Suppressor macrophage treated with lipopolysaccharide for 4 hours (primary cell): ENCODE results near the gene SMYD3.
"Not testable (repeated sequence)": the region's sequence is repeated elsewhere in the genome, so short reads cannot be mapped to it uniquely, and the experiment has no call there.

Experiments used
- DNase-seq: peaks from one replicate; pipeline ENCODE4 v3.0.0-alpha.2; 2020

Gene SMYD3

DNA sequence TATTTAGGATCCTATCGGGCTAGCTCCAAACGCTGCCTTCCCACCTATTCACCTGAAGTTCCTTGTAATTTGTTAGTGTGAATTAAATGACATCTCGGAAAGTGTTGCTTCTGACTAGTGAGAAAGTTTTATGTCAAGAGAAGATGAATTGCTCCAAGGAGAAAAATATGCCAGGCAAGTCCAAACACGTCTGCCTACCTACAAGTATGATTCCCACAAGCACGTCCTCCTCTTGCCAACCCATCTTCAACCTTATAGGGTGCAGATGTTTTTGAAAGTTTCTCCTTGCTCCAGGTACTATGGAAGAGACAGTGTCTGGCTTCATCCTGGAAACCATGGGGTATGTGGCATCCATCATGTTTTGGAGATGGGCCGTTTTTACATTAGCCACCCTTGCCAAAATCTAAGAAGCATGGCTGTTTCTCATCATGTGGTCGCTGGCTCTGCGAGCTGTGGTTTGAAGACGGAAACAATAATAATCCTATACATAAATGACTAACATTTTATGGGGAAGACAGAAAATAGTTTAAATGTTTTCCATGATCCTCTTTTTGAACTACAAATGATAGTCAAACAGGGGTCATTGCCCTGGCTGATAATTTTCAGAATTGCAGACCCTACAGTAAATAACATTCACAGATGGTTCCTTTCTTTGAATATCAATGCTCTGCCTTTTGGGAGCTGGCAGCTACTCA lies 505.8 kb downstream of the SMYD3 start:
- DNase-seq = no peak

DNA sequence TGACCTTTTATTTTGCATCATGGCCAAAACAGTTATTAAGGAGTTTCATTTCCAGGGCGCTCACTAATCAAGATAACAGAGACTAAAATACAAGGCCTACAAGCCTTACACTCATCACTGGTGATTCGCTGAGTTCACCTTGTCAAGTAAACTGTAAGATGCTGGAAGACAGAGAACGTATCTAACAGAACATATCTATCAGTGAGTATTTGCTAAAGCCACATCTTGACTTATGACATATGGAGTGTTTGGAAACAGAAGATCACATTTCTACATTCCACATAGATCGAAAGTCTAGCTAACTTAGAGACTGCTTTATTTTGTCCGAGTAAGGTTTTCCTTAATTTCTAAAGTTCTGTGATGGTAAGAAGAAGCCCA lies 506.5 kb downstream of the SMYD3 start:
- DNase-seq = no peak

DNA sequence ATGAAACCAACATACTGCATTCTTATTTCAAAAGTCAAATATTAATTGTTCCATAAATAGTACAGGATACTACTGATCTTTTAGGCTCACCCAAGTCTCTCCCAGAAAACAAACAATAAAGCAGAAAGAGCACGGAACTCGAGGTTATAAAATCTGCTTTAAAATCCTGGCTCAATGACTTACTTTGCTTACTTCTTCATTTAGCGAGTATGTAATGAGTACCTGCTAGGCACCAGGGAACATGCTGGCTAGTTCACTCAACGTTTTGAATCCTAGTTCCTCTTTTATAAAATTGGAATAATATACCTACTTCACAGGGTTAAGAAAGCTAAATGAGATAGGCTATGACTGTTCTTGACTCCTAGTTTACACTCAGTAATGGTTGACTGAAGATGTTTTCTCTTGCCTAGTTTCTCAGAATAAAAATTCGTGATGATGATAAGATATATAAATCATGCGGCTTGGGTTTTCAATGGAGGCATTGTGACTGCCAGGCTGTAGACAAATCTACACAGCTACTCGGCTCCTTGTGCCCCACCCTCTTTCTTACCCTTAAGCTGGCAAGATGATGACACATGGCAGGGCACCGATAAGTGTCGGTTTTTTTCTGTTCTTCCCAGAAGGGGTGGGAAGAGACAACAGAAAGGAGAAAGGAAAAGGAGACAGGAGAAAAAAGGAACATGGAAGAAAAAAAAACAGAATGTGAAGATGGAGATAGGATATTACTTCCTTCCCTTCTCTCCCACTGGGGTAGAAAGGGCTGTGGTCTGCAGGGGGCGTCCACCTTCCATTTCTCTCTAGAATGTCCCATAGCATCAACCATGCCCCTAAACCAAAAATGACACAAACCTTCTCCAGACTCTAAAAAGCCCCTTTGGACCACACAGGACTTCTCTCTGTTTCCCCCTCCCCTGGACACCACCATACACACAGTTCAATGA lies 507.1 kb downstream of the SMYD3 start:
- DNase-seq = no peak

DNA sequence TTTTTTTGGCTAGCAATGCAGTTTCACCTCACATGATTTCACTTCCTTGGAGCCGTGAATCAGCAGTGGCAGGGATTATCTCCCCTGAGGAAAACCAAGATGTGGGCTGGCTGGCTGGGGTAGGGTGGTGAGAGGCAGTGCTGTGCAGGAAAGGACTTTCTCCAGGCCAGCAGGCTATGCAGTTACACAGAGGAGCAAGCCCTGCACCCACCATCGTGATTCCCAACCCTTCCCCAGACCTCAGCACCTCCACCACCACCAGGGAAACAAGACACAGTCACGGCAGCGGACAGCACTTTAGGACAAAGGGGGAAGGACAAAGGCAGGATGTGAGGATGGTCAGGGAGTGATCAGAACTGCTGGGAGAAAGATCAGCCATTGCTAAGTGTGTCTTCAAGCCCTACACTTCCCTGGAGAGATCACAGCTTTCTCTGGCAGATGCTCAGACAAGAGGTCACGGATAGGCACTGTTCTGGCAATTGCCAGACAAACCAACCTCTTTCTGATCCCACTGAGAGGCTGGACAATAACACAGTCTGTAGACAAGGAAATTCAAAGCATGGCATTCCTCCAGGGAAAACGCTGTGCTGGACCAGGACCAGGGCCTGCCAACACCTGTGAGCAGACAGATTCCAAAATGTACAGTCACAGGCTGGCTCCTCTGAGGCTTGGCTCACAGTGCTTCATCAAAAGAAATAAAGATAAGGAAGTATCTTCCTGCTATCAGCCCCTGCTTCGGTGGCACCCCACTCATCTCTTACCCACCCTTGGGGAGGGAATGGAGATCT lies 509.4 kb downstream of the SMYD3 start:
- DNase-seq = no peak

DNA sequence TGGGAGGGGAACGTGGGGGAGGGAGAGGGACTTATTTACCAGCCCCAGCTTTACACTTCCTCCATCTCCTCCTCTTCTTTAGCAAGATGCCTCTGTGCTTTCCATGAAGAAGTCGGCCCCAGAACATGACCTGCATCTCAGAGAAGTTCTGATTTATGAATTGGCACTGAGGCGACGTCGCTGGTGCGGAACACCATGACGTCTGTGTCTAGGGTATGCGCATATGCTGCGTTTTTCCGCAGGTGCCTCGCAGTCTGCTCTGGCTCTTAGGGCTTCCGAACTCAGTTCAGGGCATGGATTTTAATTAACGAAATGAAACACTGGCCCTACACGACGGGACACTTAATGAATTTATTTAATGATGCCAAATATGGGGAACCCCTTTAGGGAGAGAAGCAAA lies 510.3 kb downstream of the SMYD3 start:
- DNase-seq = no peak

DNA sequence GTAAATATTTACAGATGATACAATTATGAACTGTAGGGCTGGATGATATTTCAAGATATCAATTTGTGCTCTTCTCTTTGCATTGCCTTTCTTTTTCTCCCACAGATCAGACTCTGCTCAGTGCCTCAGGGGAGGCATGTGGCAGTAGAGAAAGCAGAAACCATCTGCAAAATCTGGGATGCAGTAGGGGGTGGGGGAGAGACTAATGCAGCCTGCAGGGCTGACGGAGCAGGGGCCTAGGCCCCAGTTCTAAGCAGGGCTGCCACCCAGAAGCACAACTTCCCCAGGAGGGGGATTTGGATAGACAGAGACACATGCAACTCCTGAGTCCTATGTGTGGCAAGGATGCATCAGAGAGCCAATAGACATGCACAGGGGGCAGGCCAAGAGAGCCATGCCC lies 511.6 kb downstream of the SMYD3 start:
- no peak for DNase-seq

DNA sequence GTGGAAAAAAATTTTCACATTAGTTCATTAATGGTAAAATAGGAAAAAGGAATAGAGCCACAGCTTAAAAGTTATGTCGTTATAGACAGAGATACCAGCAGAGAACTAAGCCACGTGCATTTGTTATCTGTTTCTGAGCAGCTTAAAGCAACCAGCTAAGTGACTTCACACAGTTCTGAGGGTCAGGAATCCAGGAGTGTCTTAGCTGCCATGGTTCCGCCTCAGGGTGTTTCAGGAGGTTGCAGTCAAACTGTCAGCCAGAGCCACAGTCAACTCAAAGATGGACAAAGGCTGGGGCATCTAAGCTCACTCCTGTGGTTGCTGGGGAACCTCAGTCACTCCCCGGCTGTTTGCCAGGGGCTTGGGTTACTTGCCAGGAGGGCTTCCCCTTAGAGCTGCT lies 515.8 kb downstream of the SMYD3 start:
- no peak for DNase-seq

DNA sequence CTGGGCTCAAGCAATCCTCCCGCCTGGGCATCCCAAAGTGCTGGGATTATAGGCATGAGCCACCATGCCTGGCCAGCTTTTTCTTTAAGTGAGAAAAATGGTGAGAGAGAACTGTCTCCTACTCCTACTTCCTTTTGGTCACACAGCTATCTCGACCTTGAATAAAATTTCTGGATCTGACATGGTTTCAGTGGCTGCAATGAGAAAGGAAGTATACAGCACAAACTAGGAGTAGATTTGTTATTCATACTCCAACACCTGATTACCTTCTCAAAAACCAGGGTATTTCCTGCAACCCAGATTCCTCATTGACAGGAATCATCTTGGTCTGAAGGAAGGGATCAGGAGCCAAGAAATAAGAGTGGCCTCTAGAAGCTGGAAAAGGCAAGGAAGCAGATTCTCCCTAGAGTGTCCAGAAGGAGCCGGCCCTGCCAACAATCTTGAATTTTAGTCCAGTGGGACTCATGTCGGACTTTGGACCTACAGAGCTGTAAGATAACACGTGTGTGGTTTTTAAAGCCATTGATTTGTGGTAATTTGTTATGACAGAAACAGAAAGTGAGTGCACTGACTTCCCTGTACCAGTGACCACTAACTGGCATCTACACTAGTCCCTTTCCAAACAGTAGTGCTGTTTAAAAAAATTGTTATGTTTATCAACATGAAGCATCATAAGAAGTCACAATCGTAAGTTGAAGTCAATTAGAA lies 516.6 kb downstream of the SMYD3 start:
- DNase-seq = no peak

DNA sequence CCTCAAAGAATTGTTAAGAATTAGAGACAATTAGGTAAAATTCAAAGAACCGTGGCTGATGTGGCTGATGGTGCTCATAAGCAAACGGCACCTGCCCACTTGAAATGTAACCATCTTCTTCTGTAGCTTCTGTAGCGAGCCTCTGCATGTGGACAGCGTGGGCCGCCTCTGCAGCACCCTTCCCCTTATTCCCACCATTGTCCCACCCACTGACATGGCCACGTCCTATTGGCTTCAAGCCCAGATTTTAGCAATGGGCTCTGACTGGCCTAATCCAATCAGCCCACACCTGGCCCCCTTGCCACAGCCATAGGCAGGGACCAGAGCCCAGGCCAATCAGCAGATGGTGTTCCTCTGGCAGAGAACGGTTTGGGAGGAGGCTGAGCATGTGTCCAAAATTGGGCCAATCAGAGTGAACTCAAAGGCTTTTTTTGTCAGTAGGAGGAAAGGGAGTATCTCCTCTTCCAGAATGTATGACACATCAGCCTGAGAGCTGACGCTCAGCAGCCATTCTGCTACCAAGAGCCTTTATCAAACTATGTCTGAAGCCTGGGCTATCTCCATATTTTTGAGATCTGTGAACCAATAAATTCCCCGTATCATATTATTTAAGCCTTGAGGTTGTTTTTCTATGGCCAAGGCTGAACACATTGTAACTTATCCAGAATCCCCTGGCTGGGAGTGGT lies 518.5 kb downstream of the SMYD3 start:
- no peak for DNase-seq

DNA sequence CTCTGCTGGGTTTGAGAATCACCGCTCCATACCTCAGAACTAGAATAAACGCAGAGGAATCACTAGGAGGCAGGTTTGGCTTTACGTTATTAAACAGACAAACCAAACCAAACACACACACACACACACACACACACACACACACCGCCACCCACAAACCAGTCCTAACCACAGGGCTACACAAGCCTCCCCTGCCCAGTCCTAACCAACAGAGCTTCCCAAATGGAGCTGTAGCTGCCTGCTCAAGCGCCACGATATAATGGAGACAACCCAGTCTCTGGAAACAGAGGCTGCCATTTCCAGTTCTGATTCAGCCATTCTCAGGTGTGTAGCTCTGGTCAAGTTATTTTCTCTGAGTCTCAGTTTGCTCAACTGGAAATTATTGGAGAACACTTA lies 519.1 kb downstream of the SMYD3 start:
- no peak for DNase-seq

DNA sequence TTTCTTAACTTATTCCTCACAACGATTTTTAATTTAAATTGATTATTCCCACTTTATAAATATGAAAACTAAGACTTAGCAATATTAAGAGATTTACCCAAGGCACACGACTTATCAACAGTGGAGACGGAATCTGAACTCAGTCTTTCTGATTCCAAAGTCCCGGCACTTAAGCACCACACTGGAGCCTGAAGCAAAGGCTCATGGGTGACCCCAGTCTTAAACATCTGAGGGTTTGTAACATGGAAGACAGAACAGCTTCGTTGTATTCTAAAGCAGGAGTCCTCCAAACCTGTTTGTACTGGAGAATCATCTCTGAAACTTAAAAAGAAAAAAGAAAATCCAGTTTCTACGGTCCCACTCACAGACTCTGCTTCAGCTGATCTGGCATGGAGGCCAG lies 519.5 kb downstream of the SMYD3 start:
- DNase-seq = no peak

DNA sequence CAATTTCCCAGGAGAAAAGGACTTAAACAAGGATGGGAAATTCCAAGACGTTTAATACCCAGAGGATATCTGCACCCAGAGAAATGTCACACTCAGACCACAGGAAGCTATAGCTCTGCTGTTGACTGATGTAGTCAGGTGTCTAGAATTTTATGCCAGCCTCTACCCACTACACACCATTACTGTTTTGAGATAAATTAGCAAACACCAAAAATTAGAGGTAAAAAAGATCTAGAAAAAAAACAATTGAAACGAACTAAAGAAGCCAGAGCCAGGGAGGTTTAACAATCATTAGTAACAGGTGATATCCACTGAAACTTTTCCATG lies 519.9 kb downstream of the SMYD3 start:
- DNase-seq = no peak

DNA sequence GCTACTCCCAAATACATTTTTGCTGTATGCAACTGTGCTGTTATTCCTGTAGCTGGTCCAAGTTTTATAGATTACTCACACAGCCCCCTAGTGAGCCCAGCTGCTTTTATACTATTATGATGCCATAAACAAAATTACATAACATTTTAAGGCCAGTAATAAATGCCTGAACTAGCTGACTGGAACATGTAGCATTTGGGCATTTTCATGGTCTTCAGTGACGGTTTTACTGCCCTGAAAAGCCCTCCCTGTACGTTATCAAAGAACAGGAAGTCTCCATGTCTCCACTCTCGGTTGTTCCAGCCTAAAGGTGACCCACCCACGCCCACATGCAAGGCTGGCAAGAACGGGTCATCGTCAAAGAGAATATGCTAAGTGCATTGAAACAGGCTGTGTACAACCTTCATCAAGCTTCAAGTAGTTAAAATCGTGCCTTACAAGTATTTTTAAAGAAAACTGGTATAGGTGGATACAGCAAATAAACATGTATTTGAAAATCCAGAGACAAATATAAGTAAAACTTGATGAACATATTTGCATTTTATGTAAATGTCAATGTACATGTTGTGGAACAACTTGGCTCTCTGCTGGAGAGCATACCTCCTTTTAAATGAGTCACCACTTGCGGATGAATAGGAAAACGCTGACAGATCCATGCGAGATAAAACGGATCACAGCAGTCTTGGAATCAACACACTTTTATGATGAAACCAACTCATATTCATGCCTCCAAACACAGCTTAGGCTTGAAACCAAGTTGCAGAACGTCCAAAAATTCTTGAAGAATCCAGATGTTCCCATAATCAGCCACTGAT lies 520.5 kb downstream of the SMYD3 start:
- no peak for DNase-seq

DNA sequence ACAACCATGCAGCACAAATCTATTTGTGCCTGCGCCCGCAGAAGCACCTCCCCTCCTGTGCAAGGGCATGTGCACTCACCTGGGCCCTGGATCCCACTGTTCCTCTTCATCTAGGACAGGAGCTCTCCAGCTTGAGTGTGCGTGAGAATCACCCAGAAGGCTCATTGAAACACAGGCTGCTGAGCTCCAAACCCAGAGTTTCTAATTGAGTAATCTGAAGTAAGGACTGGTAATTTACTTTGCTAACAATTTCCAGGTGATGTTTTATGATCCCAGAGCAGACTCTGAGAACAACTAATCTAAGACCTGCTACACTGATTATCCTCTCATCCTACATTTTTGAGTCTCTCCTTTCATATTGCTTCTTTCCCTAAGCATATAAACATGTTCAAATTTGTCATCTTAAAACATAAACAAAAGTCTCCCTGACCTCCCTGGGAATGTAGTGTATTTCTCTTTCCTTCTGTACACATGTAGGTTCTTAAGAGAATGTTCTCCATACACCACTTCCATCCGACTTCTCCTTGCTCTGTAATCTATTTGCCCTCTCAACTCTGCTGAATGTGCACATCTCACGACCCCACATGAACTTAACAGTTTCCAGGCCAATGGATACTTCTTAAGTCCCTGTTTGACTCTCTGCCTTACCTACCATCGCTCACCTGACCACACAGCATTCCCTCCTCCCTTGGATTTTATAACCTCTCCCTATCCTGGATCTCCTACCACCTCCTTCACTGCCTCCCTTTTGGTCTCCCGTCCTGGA lies 522.5 kb downstream of the SMYD3 start:
- DNase-seq = no peak

DNA sequence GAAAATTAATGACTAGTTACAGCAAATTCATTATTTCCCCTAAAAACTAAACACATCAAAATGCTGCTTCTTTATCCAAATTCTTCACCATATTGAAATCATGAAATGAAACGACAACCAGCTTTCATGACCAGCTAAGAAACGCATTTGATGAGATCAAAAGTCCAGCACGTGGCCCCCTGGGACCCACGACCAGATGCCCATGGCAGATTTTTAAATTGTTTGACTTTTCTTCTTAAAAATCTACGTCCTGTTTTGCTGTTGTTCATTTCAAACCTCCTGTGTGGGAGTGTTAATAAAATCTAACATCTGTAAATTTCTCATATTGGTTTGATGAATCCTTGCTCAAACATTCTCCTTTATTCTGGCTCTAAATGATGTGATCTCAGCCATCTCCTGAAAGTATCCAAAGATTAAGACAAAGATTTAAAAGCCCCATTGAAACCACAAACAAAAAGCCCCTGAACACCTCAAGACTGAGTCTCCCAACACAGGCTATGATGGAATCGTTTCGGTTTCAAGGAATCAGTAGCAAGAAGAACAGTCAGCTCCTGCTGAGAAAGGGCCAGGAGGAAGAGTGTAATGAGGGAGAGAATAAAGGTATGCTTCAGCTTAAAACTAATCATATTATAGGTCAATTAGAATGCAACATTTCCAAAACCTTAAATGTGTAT lies 523.6 kb downstream of the SMYD3 start:
- DNase-seq = no peak

DNA sequence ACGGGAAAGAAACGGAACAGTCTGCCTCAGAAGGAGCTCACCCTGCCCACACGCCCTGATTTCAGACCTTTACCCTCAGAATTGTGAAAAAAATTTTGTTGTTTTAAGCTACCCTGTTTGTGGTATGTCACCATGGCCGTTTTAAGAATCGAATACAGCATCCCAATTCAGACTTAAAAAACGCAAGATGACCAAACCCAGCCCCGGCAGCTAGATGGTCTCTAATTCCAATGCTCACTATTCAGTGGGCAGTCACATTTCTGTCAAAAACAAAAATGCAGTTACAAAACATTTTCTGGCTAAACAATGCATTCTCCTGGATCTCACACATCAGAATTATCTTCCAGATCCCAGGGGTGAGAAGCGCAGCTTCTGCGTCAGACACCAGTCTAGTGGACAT lies 527.5 kb downstream of the SMYD3 start:
- DNase-seq = no peak

DNA sequence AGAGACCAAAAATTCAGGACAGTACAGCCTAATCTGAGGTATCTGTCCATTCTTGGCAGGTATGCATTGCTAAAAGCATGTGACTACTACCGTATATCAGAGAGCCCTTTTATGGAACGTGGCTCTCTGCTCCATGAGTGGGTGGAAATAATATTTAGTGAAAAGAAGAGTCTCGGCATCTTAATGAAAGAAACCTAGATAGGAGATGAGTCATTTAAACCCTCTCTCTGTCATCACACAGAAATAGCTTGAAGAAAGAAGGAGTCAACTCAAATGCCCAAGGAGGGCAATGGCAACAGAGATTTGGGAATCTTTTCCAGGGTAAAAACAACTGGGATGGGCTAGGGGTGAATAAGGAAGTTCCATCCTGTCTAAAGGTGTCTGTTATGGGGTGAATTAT lies 528.2 kb downstream of the SMYD3 start:
- DNase-seq = no peak

DNA sequence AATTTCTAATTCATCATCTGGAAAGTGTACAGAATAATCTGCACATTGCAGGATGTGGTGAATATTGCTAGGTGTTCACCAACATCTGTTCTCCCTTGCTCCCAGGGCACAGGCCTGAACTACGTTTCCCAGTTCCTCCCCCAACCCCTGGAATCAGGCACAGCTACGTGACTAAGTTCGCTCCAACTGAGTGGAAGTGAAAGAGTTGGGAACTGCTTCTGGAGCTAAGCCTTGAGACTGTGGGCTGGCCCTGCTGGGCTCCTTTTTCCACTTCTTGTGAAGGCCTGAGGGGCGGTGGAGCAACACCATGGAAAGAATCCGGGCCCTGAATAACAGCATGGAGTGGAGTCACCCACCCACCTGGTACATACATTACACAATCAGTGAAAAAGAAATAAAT lies 534.6 kb downstream of the SMYD3 start:
- no peak for DNase-seq

DNA sequence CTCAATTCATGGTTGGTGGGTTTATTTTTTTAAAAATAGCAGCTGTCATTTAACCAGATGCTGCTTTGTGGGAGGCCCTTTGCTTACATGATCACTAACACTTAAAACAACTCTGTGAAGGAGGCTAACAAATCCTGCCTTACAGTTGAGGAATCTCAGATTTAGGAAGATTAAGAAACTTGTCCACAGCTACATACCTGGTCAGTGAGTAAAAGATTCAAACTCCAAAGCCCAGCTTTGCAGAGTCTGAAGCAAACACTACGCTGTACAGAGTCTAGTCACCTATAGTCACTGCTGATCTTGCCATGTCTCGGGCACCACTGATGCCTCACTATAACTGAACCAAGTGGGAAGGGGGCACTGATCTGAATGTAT lies 535.4 kb downstream of the SMYD3 start:
- no peak for DNase-seq

DNA sequence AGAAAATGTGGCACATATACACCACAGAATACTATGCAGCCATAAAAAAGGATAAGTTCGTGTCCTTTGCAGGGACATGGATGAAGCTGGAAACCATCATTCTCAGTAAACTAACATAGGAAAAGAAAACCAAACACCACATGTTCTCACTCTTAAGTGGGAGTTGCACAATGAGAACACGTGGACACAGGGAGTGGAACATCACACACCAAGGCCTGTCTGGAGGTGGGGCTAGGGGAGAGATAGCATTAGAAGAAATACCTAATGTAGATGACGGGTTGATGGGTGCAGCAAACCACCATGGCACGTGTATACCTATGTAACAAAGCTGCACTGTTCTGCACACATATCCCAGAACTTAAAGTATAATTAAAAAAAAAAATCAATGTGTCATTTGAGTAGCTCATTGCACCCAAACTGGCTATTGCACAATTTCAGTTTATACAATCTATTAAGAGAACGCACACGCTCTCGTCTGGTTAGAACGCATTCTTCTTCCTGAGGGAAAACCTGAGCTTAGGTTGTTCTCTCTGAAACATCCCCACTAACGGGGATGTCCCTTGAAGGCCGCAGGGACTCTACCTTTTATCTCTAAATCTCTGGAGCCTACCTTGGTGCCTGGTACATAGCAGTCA lies 535.9 kb downstream of the SMYD3 start:
- DNase-seq = not testable (repeated sequence)
